K562 (cell line): Measurements from ENCODE around the gene SHH. TPM values are rescaled to one million over a fixed set of nuclear protein-coding genes. Genes with fewer than 3 reads are reported as not detected.

ENCODE experiments used
- ATAC-seq: fragments of 200-7000 bp; cut with Tn5 transposase; 3 replicates; pipeline ENCODE4 v1.9.1; 2020; ENCODE audit warnings: moderate library complexity
- BruUV-seq: library from RNA; stranded (reverse); fragments of 400-500 nt; replicated peaks from 2 replicates; lab custom pipeline; 2021; lab: Mats Ljungman, UMichigan
- CTCF ChIA-PET: fragments of 300-600 bp; formaldehyde crosslinking; extraction: SDS; loops from one replicate; lab custom pipeline; 2021; ENCODE audit warnings: low intra/inter-chr PET ratio; lab: Yijun Ruan, JAX
- POLR2A ChIA-PET: fragments of 300-600, 350-650 bp; sonication (Branson Sonifier 250); formaldehyde crosslinking; extraction: SDS; loops from one replicate; lab custom pipeline; 2021; ENCODE audit warnings: antibody characterized with exemption, inconsistent platforms; lab: Yijun Ruan, JAX
- DNase-seq, 4 experiments: peaks; one replicate each; pipeline versions ENCODE4 v3.0.0 to v3.0.0-alpha.2; 2011 to 2018; ENCODE audit warnings: low spot score in 3 of 4, mixed read lengths in 3 of 4; ENCODE audit errors: extremely low read depth in 1 of 4
- FAIRE-seq: peaks from 2 replicates; lab custom pipeline; 2011; peaks lifted over from hg19 to GRCh38; lab: Jason Lieb, UNC
- H2AFZ ChIP-seq: 2 replicates; pipeline ENCODE4 v1.6.0; 2011; ENCODE audit warnings: low read depth, low read length, control low read depth, inconsistent platforms
- H3K27ac ChIP-seq: fragments of 200-600 bp; 3 replicates; pipeline ENCODE4 v1.8.0; 2011; ENCODE audit warnings: low read depth, mild to moderate bottlenecking, control low read depth, inconsistent platforms, low read length, moderate library complexity, mixed read lengths; ENCODE audit errors: extremely low read depth
- H3K27me3 ChIP-seq, 2 experiments: fragments of 300-600 bp in 1 of 2; 2 replicates in 1 of 2; 3 replicates in 1 of 2; pipeline versions ENCODE4 v1.6.0 to v1.8.0; 2011; ENCODE audit warnings: inconsistent platforms in 2 of 2, low read length in 2 of 2, mild to moderate bottlenecking in 1 of 2, mixed read lengths in 1 of 2, moderate library complexity in 1 of 2; ENCODE audit not compliant: control insufficient read depth in 2 of 2, insufficient read depth in 2 of 2
- H3K36me3 ChIP-seq: fragments of 300-600 bp; 3 replicates; pipeline ENCODE4 v1.8.0; 2011; ENCODE audit warnings: mild to moderate bottlenecking, low read length, inconsistent platforms; ENCODE audit not compliant: control insufficient read depth, insufficient read depth
- H3K4me1 ChIP-seq, 2 experiments: fragments of 200-600 bp in 1 of 2; replicated peaks in 1 of 2; 2 replicates in 1 of 2; 3 replicates in 1 of 2; pipeline versions ENCODE4 v1.5.1 to v1.8.0; 2011; ENCODE audit warnings: inconsistent platforms in 2 of 2, low read length in 2 of 2, mild to moderate bottlenecking in 1 of 2, mixed read lengths in 1 of 2, moderate library complexity in 1 of 2; ENCODE audit not compliant: control insufficient read depth in 2 of 2, insufficient read depth in 2 of 2
- H3K4me2 ChIP-seq: 2 replicates; pipeline ENCODE4 v1.6.1; 2011; ENCODE audit warnings: low read length, control low read depth, inconsistent platforms, mixed read lengths; ENCODE audit not compliant: insufficient read depth
- H3K4me3 ChIP-seq: fragments of 200-600 bp; sonication (generic), shearing (Covaris generic); 2 replicates; pipeline ENCODE4 v1.5.1; 2016; ENCODE audit warnings: control low read depth, inconsistent platforms
- H3K79me2 ChIP-seq: fragments of 200-600 bp; 3 replicates; pipeline ENCODE4 v1.8.0; 2011; ENCODE audit warnings: low read length, inconsistent platforms; ENCODE audit not compliant: control insufficient read depth, insufficient read depth
- H3K9ac ChIP-seq, 2 experiments: 2 replicates each; pipeline versions ENCODE4 v1.6.0 to v1.6.1; 2011; ENCODE audit warnings: low read depth in 2 of 2, low read length in 2 of 2, control low read depth in 1 of 2, inconsistent platforms in 1 of 2, mild to moderate bottlenecking in 1 of 2, mixed read lengths in 1 of 2; ENCODE audit not compliant: insufficient read depth in 1 of 2
- H3K9me1 ChIP-seq: one replicate; pipeline ENCODE4 v1.6.0; 2011; ENCODE audit warnings: inconsistent platforms, mild to moderate bottlenecking, low read length, moderate library complexity; ENCODE audit not compliant: control insufficient read depth, insufficient read depth
- H3K9me3 ChIP-seq: replicated peaks from 2 replicates; pipeline ENCODE4 v1.5.1; 2011; ENCODE audit warnings: low read depth, low read length, inconsistent platforms; ENCODE audit not compliant: control insufficient read depth, insufficient read depth
- H4K20me1 ChIP-seq: replicated peaks from 2 replicates; pipeline ENCODE4 v1.6.1; 2011; ENCODE audit warnings: low read length, inconsistent platforms, mixed read lengths; ENCODE audit not compliant: control insufficient read depth, insufficient read depth
- MCM5 ChIP-seq: fragments of 450-650 bp; IDR thresholded peaks from 2 replicates; pipeline ENCODE4 v1.6.1; 2016; ENCODE audit warnings: low read depth
- MEIS2 ChIP-seq: fragments of 450-650 bp; IDR thresholded peaks from 2 replicates; pipeline ENCODE4 v1.6.1; 2014; ENCODE audit warnings: mild to moderate bottlenecking; ENCODE audit not compliant: partially characterized antibody
- NRF1 ChIP-seq, 2 experiments: fragments of 450-650 bp; IDR thresholded peaks in 1 of 2; conservative IDR thresholded peaks in 1 of 2; 2 replicates each; pipeline ENCODE4 v1.6.1; 2014; ENCODE audit warnings: mild to moderate bottlenecking in 2 of 2
- TRIM28 ChIP-seq: fragments of 450-650 bp; IDR thresholded peaks from 2 replicates; pipeline ENCODE4 v1.6.1; 2017
- WGBS: fragments of 100-300 bp; shearing (Covaris generic); methylation state at CpG from one replicate; pipeline ENCODE4 v1.1.6; 2016; ENCODE audit warnings: low coverage, mixed read lengths; ENCODE audit not compliant: insufficient coverage; ENCODE audit errors: missing lambda C conversion rate; 5-methylcytosine and 5-hydroxymethylcytosine counted together
- in situ Hi-C: fragments of 300-500 bp; cut with MboI; formaldehyde crosslinking; loops from 4 replicates; pipeline ENCODE4 v1.15.0; 2018; ENCODE audit warnings: inconsistent platforms, mixed read lengths
- intact Hi-C: fragments of 100-400 bp; cut with micrococcal nuclease; formaldehyde crosslinking; loops from 2 replicates; pipeline ENCODE4 v1.14.2; 2022
- polyA plus RNA-seq, 8 experiments: library from polyadenylated mRNA; depleted of rRNA in 4 of 8; stranded (reverse) in 5 of 8; unstranded in 3 of 8; fragments of >200 nt; fragmentation: Nextera tagmentation in 2 of 8; fragmentation: Illumina TruSeq in 1 of 8; extraction: Ambion mirVana in 2 of 8; extraction: Trizol in 1 of 8; gene quantifications; 2 replicates each; pipeline versions ENCODE4 v1.2.1 to v1.2.3, GENCODE V29; 2011 to 2014; ENCODE audit warnings: inconsistent platforms in 1 of 8, missing spikeins in 1 of 8
- total RNA-seq, 7 experiments: library from RNA; depleted of rRNA in 6 of 7; stranded (reverse); fragments of >200 nt in 6 of 7; fragmentation: Illumina TruSeq in 2 of 7; extraction: Trizol in 2 of 7; gene quantifications; 2 replicates each; pipeline versions ENCODE4 v1.2.1 to v1.2.3, GENCODE V29; 2011 to 2021; ENCODE audit warnings: low replicate concordance in 1 of 7
- TF ChIP-seq, protein P1 (sequence below): fragments of 150-350 bp; IDR thresholded peaks from 2 replicates; pipeline ENCODE4 v1.6.1; 2014; ENCODE audit warnings: low read depth, mild to moderate bottlenecking, low read length, borderline replicate concordance
- TF ChIP-seq, protein P2 (sequence below): fragments of 450-650 bp; conservative IDR thresholded peaks from 2 replicates; pipeline ENCODE4 v1.6.1; 2016; ENCODE audit warnings: missing genetic modification characterization, low read depth, mild to moderate bottlenecking, control low read depth, missing compliant biosample characterization
- TF ChIP-seq, protein P3 (sequence below): sonication (generic); formaldehyde crosslinking; IDR thresholded peaks from 2 replicates; pipeline ENCODE4 v1.5.0; 2020; ENCODE audit warnings: missing genetic modification reagents
- TF ChIP-seq, protein P4 (sequence below): sonication (generic); formaldehyde crosslinking; IDR thresholded peaks from 2 replicates; pipeline ENCODE4 v1.9.0; 2022; ENCODE audit warnings: mild to moderate bottlenecking, missing genetic modification reagents

Gene SHH
- total and polyA plus RNA-seq, 9 of the 15 experiments (the other 6 are each of a cell fraction or from before 2014, with no cell fraction given): 0.09 TPM; not detected in 8

DNA sequence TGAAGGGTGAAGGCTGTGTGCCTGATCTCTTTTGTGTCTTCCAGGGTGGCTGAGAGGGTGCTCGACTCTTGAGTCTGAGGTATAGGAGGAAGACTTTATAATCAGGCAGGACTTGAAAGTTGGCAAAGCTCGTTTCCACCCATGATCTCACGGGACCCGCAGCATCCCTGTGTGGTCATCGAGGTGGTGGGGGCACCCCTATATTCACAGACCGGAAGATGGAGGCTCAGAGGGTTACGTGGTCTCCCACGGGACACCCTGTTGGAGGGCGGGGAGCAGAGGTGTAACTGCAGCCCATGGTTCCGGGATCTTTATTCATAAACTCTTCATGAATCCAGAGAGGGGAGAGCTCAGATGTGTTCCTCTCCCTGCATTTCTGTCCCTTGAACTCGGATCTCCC lies 9.6 kb upstream of the SHH start (continued):
- TF ChIP-seq, protein P1, sequence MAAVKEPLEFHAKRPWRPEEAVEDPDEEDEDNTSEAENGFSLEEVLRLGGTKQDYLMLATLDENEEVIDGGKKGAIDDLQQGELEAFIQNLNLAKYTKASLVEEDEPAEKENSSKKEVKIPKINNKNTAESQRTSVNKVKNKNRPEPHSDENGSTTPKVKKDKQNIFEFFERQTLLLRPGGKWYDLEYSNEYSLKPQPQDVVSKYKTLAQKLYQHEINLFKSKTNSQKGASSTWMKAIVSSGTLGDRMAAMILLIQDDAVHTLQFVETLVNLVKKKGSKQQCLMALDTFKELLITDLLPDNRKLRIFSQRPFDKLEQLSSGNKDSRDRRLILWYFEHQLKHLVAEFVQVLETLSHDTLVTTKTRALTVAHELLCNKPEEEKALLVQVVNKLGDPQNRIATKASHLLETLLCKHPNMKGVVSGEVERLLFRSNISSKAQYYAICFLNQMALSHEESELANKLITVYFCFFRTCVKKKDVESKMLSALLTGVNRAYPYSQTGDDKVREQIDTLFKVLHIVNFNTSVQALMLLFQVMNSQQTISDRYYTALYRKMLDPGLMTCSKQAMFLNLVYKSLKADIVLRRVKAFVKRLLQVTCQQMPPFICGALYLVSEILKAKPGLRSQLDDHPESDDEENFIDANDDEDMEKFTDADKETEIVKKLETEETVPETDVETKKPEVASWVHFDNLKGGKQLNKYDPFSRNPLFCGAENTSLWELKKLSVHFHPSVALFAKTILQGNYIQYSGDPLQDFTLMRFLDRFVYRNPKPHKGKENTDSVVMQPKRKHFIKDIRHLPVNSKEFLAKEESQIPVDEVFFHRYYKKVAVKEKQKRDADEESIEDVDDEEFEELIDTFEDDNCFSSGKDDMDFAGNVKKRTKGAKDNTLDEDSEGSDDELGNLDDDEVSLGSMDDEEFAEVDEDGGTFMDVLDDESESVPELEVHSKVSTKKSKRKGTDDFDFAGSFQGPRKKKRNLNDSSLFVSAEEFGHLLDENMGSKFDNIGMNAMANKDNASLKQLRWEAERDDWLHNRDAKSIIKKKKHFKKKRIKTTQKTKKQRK: no peak
- TF ChIP-seq, protein P2, sequence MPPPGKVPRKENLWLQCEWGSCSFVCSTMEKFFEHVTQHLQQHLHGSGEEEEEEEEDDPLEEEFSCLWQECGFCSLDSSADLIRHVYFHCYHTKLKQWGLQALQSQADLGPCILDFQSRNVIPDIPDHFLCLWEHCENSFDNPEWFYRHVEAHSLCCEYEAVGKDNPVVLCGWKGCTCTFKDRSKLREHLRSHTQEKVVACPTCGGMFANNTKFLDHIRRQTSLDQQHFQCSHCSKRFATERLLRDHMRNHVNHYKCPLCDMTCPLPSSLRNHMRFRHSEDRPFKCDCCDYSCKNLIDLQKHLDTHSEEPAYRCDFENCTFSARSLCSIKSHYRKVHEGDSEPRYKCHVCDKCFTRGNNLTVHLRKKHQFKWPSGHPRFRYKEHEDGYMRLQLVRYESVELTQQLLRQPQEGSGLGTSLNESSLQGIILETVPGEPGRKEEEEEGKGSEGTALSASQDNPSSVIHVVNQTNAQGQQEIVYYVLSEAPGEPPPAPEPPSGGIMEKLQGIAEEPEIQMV (tag): no peak
- TF ChIP-seq MCM5 (no peak), MEIS2 (no peak), NRF1 (conservative IDR thresholded peaks at IDR 0.05 in 1 of 2, IDR thresholded peaks at IDR 0.05 in 1 of 2) (no peak)
- TF ChIP-seq, all 486 proteins: peak for 0

DNA sequence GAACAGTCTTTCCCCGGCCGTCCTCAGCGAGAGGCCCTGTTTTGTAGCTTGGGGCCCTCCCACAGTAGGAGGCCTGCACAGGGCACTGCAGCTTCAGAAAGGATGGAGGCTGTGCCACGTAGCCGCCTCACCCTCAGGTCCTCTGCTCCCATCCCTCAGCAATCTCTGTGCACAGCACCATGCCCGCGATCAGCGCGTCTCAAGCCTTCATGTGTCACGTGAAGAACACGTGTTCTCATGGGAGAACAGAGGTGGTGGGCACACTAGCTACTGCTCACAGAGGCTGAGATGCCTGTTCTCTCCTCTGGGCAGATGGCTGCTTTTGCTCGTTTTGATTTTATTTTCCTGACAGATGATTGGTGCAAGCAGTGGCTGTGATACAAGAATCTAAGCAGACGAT lies 8.5 kb upstream of the SHH start:
- Histone ChIP-seq H3K4me1 (peaks cover 0 to 7% of the 10 kb centered on the region in 2 experiments; a peak in 1 of 5 replicates), H3K4me3 (no peak overlapping the region), H3K9me3 (no peaks in the 10 kb centered on the region), H2AFZ (no peak overlapping the region), H3K27me3 (peaks cover 64 to 94% of the 10 kb centered on the region in 2 experiments), H3K36me3 (no peaks in the 10 kb centered on the region), H3K4me2 (no peak overlapping the region), H4K20me1 (peaks cover 6% of the 10 kb centered on the region; the same call in 1 of the 2 replicates), H3K9me1 (no peaks in the 10 kb centered on the region), H3K9ac (no peak overlapping the region), H3K27ac (no peak overlapping the region), H3K79me2 (no peaks in the 10 kb centered on the region)
- CTCF ChIA-PET: no interaction called here
- BruUV-seq: no TSS peak
- ATAC-seq (no peak; the same call in 2 of the 3 replicates), DNase-seq (no peak), FAIRE-seq (no peak)
- whole genome bisulfite sequencing: 1% methylated on average over 13 of the region's 13 CpGs
- POLR2A ChIA-PET: interaction anchor here (0.6 to 1.4 kb wide), 3 partner anchors 12 to 95 kb away, joined by 3 to 5 read pairs (median 3); no protein-coding TSS in a partner anchor
- intact Hi-C loops (no loop called here), in situ Hi-C loops (no loop called here)
- TF ChIP-seq, protein P3, sequence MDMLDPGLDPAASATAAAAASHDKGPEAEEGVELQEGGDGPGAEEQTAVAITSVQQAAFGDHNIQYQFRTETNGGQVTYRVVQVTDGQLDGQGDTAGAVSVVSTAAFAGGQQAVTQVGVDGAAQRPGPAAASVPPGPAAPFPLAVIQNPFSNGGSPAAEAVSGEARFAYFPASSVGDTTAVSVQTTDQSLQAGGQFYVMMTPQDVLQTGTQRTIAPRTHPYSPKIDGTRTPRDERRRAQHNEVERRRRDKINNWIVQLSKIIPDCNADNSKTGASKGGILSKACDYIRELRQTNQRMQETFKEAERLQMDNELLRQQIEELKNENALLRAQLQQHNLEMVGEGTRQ (CRISPR knock-in tag): peak; percentile 53; the same call in 1 of the 2 replicates
- TF ChIP-seq, protein P4, sequence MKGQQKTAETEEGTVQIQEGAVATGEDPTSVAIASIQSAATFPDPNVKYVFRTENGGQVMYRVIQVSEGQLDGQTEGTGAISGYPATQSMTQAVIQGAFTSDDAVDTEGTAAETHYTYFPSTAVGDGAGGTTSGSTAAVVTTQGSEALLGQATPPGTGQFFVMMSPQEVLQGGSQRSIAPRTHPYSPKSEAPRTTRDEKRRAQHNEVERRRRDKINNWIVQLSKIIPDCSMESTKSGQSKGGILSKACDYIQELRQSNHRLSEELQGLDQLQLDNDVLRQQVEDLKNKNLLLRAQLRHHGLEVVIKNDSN (CRISPR knock-in tag): peak; percentile 32; the same call in 1 of the 2 replicates
- TF ChIP-seq TRIM28: no peak
